Measurements from ENCODE around the gene MIGA2.

The MIGA2 gene

GRCh38 chr9:129076640-129077037 is 40.2 kb downstream of the MIGA2 start:
- DNase-seq: no peak

GRCh38 chr9:129077236-129077635 is 40.8 kb downstream of the MIGA2 start:
- DNase-seq: no peak

DNA sequence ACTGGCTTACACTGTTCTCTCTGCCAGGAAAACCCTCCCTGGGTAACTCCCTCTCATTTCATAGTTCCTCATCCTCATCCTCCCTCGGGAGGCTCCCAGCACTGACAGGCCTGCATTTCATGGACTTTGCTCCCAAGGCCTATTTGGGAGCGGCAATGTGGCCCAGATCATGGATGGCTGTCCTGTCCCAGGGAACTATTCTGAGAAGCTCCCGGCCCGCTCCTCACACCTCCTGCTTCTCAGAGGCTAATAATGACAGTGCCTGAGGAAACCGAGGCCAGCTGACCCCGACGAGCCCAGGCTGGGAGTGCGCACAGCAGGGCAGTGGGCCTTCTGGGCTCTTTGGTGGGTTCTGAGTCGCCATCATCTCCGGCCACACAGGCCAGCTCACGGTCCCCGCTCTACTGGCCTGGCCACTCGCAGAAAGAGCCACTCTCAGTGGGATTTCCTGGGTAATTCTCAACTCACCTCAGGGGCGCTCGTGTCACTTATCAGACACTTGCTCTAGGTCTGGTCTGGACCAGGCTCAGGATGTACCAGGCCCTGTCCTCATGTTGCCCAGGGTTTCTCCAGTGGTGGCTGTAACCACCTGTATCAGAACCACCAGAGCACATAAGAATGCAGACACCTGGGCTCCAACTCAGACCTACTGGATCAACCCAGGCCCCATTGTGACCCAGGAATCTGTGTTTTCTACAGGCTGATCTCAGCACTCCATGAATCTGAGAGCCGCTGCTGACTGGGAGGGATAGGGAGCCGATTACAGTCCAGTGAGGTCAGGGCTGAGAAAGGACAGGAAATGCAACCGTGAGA is 42.5 kb downstream of the MIGA2 start:
- no peak for DNase-seq

- no peak for DNase-seq
These were observed 43.4 kb downstream of the MIGA2 start for GRCh38 chr9:129079829-129080228.

DNA sequence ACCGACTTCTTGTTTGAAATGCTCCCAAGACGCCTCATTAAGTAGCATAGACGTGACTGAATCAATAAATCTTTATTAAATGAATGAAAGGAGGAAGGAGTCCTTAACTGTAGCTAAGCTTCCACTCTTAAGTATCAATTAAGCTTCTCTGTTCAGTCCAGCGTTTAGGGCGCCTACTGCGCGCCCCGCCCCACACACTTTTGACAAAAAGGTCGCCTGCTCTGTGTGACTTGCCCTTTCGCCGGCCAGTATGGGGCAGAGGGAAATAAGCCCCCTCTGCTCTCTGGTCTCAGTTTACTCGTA is 43.8 kb downstream of the MIGA2 start:
- no peak for DNase-seq

- DNase-seq: peak; percentile 98
These were observed 44.4 kb downstream of the MIGA2 start, which contains the start of gene DOLPP1 for GRCh38 chr9:129080601-129081387. TSS of gene DOLPP1 (plus strand) at chr9:129081111. CDS start at chr9:129081132, 21 bp downstream.

GRCh38 chr9:129081388-129081904 is 45.0 kb downstream of the MIGA2 start:
- peak in 1 of 2 donors; percentile 37 for DNase-seq

- DNase-seq: no peak
These were observed 47.7 kb downstream of the MIGA2 start for GRCh38 chr9:129084087-129084486.

- DNase-seq: no peak
These were observed 52.8 kb downstream of the MIGA2 start for GRCh38 chr9:129089246-129089645.

DNA sequence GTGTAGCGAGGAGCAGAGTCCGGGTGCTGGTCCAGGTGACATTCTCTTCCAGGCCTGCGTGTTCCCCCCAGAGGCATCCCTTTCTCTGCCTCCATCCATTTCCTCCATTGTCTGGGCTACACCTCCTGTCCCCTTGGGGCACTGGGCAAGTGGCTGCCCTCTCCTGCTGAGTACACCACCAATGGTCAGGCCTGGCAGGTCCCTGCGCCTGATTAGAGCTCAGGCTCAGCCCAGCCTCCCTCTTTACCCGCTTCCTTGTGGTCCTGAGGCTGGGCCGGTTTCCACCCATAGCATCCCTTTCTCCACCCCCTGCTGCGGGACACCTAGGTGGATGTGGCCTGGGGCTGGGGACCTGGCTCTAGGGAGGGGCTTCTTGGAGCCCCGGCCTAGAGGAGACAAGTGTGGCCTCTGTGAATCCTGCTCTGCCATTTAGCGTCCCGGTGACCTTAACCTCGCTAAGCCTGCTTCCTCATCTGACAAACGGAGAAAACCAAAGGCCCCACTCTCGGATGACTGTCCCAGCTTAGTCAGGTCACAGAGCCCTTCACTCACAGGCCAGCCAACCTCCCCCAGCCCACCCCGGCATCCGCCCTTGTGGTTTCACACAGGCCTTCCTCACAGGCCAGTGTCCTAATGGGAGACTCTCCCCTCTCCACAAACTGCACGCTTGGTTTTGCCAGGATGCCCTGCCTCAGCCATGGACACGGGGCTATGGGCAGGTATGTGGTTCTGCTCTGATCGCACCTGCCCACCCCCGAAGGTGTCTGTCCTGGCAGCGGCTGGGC is 57.4 kb downstream of the MIGA2 start:
- DNase-seq: no peak

DNA sequence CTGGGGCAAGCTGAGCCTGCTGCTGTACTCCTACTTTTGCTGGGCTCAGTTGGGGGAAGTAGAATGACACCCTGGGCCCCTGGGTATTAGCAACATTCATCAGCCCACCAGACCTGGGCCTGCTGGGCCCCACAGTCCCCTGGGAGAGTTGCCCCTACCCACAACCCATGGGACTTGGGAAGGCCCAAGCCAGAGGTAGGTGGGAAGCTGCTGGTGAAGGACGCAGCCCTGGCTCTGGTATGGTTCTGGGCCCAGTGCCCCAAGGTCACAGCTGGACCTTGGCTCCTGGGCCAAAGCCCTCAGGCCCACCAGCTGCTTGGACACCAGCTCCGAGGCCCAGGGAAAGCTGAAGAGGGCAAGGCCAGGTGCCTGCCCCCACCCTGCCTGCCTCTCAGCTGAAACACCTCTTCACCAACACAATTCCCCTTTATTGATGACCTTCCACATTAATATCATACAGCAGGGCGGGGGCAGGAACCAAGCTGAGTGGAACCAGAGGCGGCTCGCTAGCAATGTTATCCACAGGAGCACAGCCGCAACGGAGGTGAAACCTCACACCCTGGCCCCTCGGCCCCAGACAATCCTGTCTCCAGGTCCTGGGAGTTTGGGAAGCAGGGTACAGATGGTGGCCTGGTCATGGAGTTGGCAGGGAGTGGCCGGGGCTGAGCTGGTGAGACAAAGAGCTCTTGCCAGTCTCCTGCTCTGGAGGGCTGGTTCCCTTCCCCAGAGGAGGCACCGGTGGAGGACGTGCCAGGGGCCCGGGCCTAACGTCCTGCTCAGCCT is 58.2 kb downstream of the MIGA2 start:
- no peak for DNase-seq

DNA sequence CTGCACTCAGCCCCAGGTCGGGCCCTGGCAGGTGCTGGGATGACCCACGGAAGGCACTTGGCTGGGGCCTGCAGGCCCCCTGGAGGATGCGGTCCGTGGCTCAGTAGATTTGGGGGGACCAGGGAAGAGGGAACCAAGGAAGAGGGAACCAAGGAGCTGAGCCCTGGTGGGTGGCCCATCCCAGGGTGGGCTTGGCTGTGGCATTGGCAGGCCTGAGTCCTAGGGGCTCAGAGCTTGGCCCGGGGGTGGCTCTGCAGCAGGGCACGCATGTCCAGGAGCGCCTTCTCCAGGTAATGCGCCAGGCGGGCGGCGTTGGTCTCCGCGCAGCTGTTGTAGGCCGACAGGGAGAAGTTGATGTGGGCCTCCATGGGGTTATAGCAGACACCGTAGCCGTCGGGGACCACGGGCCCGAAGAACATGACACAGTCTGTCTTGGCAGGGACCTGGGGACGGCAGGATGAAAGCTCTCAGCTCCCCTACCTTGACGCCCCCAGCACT is 58.8 kb downstream of the MIGA2 start:
- no peak for DNase-seq

DNA sequence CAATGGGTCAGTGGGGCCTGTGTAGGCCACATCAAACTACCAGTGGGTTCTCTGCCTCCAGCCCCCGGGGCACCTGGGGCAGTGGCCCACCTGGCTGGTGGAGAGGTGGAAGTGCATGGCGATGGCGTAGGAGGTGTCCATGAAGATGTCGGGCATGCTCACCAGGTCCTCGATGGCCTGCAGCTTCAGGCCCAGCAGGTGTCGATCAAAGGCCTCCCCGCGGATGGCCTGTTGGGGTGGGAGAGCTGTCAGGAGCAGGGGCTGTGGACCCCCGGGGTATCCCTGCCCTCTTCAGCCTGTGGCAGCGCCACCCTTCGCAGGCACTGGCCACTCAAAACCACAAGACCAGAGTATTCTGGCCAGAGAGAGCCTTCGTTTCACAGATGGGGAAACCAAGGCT is 59.5 kb downstream of the MIGA2 start:
- DNase-seq: no peak

DNA sequence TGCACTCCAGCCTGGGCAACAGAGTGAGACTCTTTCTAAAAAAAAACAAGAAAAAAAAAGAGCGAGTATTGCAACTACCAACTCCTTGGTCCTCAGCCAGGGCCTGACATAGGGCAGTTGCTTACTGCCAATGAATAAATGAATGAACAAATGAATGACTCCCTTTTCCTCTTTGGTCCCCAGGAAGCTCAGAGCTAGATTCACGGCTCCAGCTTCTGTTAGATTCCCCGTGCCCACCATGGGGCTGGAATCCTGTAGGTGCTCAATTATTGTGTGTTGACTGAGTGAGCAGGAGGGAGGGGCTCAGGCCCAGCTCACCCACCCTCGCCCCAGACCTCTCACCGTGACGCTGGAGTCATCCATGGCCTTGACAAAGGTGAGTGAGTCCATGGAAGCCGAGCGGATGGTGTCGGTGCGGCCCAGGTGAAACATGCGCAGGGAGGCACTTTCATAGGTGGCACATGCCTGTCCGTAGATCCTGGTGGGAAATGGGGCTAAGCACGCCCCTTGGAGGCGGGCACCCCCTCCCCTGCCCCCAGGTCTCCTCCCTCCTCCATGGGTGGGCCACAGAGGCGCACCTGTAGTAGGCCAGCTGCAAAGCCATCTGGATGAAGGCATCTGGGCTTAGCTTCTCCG is 61.4 kb downstream of the MIGA2 start:
- DNase-seq: no peak

- no peak for DNase-seq
These were observed 61.9 kb downstream of the MIGA2 start for GRCh38 chr9:129098328-129098727.

DNA sequence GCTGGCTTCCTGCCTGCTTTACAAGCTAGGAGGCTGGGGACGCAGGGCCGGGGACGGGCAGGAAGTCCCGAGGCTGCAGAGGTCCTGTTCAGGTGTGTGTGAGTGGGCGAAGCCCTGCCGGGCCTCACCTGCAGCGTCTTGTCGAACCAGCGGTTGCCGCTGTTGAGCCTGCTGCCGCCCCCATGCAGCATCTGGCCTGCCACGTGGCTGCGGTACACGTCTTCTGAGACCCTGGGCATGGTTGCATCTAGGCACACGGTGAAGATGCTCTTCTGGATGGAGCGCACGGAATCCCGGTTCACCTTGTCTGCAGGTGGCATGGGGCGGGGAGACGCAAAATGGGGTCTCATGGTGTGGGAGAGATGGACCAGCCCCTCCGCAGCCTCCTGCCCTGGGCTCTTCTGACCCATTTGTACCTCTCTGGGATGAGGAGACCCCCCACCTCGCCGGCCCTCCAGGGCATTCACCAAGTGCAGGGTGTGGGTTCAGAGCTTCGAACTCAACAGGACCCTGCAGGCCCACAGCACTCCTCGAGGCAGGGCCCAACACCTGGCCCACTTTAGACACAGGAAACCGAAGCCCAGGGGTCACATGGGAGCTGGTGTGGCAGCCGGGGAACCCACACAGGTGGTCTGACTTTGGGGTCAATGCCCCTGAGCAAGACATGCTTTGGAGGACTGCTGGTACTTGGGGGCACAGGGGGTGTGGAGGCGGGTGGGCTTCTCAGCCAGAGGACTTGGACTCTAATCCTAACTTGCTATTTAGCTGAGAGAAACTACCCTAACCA is 64.2 kb downstream of the MIGA2 start:
- DNase-seq: no peak

GRCh38 chr9:129101279-129101678 is 64.9 kb downstream of the MIGA2 start:
- no peak for DNase-seq

- DNase-seq: no peak
These were observed 65.7 kb downstream of the MIGA2 start for GRCh38 chr9:129102095-129102525.

DNA sequence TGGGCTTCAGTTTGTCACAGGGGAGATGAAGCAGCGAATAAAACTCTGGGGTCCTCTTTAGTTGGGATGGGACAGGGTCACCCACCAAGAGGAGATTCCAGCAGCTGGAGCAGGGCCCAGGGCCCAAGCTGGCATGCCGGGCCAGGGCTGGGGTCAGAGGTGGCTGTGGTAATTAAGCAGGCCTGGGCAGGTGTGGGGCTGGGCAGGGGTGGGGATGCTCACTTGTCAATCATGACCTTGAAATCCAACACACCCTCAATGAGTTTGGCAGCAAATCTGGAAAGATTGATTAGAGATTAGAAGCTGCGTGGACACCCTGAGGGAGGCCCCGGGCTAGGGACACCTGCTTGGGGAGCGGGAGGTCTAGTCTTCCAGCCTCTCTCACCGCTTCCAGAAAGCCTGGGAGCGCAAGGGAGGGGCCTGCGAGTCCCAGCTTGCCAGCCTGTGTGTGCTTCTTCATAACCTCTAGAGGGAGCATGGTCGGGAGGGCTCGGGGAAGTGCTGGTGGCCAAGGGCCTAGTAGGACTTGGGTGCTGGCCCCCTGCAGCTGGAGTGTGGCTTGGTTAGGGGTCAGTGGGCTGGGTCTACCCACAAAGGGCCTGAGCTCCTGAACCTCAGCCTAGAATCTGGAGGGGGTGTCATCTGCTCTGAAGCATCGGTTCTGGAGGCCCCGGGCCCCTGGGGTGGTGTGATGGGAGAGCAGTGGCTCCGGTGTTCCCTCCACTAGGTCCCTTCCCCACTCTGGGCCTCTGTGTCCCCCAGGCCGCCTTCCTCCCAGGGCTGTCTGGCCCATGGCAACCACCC is 66.6 kb downstream of the MIGA2 start:
- DNase-seq: peak in 1 of 2 donors; percentile 33

GRCh38 chr9:129103595-129103965 is 67.2 kb downstream of the MIGA2 start:
- DNase-seq: no peak

All from stimulated activated CD4-positive, alpha-beta T cell treated with anti-CD3 and anti-CD28 coated beads, Interleukin-2, amount 100 ng/mL, for 24 hours (primary cell).